Left lung (tissue), 10 donors: ENCODE results near the gene AFG1L. TPM values are rescaled to one million over a fixed set of nuclear protein-coding genes. Genes with fewer than 3 reads are reported as not detected.

Source experiments
- ATAC-seq: fragments of 200-7000 bp; cut with Tn5 transposase; one replicate; pipeline ENCODE4 v1.9.1; 2020; ENCODE audit warnings: moderate library complexity
- DNase-seq, 4 donors: peaks; one replicate each; pipeline ENCODE4 v3.0.0-alpha.2; 2013 to 2020
- H3K27ac ChIP-seq, 2 donors: fragments of 200-600 bp; sonication (generic) in 1 of 2; one replicate each; pipeline versions ENCODE4 v1.5.0 to v1.8.0; 2020 to 2021
- H3K27me3 ChIP-seq, 2 donors: fragments of 200-600 bp; sonication (generic) in 1 of 2; one replicate each; pipeline versions ENCODE4 v1.5.0 to v1.8.0; 2020 to 2021
- H3K36me3 ChIP-seq, 2 donors: fragments of 200-600 bp; sonication (generic) in 1 of 2; one replicate each; pipeline versions ENCODE4 v1.5.0 to v1.8.0; 2020 to 2021
- H3K4me1 ChIP-seq, 2 donors: fragments of 200-600 bp; one replicate each; pipeline ENCODE4 v1.8.0; 2021
- H3K4me3 ChIP-seq, 2 donors: fragments of 200-600 bp; sonication (generic) in 1 of 2; one replicate each; pipeline versions ENCODE4 v1.5.0 to v1.8.0; 2020 to 2021; ENCODE audit warnings: mild to moderate bottlenecking in 1 of 2
- H3K9me3 ChIP-seq, 2 donors: fragments of 200-600 bp; sonication (generic) in 1 of 2; one replicate each; pipeline versions ENCODE4 v1.5.0 to v1.8.0; 2020 to 2021
- CTCF ChIP-seq, 2 donors: fragments of 200-600 bp; sonication (generic) in 1 of 2; IDR thresholded peaks; one replicate each; pipeline versions ENCODE4 v1.5.0 to v1.8.0; 2021; ENCODE audit warnings: antibody characterized with exemption in 2 of 2
- intact Hi-C, 2 donors: fragments of 100-400 bp; cut with DNase I; formaldehyde crosslinking; loops; one replicate each; pipeline versions ENCODE4 v1.11.2 to v1.14.2; 2022
- polyA plus RNA-seq, 6 donors: library from polyadenylated mRNA; unstranded; fragments of 120-200 nt; gene quantifications; one replicate each; pipeline ENCODE4 v1.2.1, GENCODE V29; 2013; ENCODE audit not compliant: insufficient read length in 6 of 6
- total RNA-seq, 2 donors: library from RNA; stranded (reverse); fragmentation: NEBNext Ultra II Directional; extraction: Animal tissue kit (Norgen Biotek cat#: 25700); gene quantifications; one replicate each; pipeline ENCODE4 v1.2.1, GENCODE V29; 2021
- donor health status: DM: no; HTN: yes; CAD: no.
- donor health status: DM: no; HTN: no; CAD: no.

Gene AFG1L
- total and polyA plus RNA-seq, 8 donors: 5.8 to 10.2 (median 7.7) TPM

- no peaks in the 10 kb centered on the region for H3K9me3 ChIP-seq
- H3K4me1 ChIP-seq: peaks cover 3 to 86% of the 10 kb centered on the region in 2 donors
- no peak for DNase-seq
- no peak overlapping the region for H3K27ac ChIP-seq
- H3K27me3 ChIP-seq: no peaks in the 10 kb centered on the region
- peaks cover 0 to 4% of the 10 kb centered on the region in 2 donors for H3K36me3 ChIP-seq
- no peak for TF ChIP-seq CTCF (IDR thresholded peaks at IDR 0.05)
- intact Hi-C loops: no loop called here
- H3K4me3 ChIP-seq: no peak overlapping the region
- peak; percentile 18 for ATAC-seq
These were observed 43.6 kb upstream of the AFG1L start for GRCh38 chr6:108251252-108251651.

GRCh38 chr6:108252055-108252454 is 42.8 kb upstream of the AFG1L start:
- peaks cover 3 to 92% of the 10 kb centered on the region in 2 donors for H3K4me1 ChIP-seq
- no peak for TF ChIP-seq CTCF (IDR thresholded peaks at IDR 0.05)
- ATAC-seq (no peak), DNase-seq (no peak)
- H3K9me3 ChIP-seq: no peaks in the 10 kb centered on the region
- no peaks in the 10 kb centered on the region for H3K27me3 ChIP-seq
- H3K4me3 ChIP-seq: no peak overlapping the region
- no peak overlapping the region for H3K27ac ChIP-seq
- H3K36me3 ChIP-seq: peaks cover 0 to 4% of the 10 kb centered on the region in 2 donors
- intact Hi-C loops: no loop called here

- H3K4me3 ChIP-seq: no peak overlapping the region
- H3K36me3 ChIP-seq: peaks cover 0 to 4% of the 10 kb centered on the region in 2 donors
- peak overlapping the region in 1 of 2 donors; percentile 82 for H3K27ac ChIP-seq
- ATAC-seq (no peak), DNase-seq (no peak)
- intact Hi-C loops: no loop called here
- H3K9me3 ChIP-seq: no peaks in the 10 kb centered on the region
- no peaks in the 10 kb centered on the region for H3K27me3 ChIP-seq
- TF ChIP-seq CTCF (IDR thresholded peaks at IDR 0.05): no peak
- peaks cover 3 to 92% of the 10 kb centered on the region in 2 donors for H3K4me1 ChIP-seq
These were observed 41.6 kb upstream of the AFG1L start for GRCh38 chr6:108253241-108253640.

- TF ChIP-seq CTCF (IDR thresholded peaks at IDR 0.05): no peak
- Histone ChIP-seq H3K36me3 (peaks cover 0 to 7% of the 10 kb centered on the region in 2 donors), H3K9me3 (no peaks in the 10 kb centered on the region), H3K4me1 (peaks cover 3 to 93% of the 10 kb centered on the region in 2 donors), H3K27ac (peak overlapping the region in 1 of 2 donors; percentile 82), H3K27me3 (no peaks in the 10 kb centered on the region), H3K4me3 (no peak overlapping the region)
- intact Hi-C loops: no loop called here
- no peak for ATAC-seq
- no peak for DNase-seq
These were observed 40.1 kb upstream of the AFG1L start for GRCh38 chr6:108254433-108255410.

- H3K4me3 ChIP-seq: peak overlapping the region; percentile 66 to 94
- ATAC-seq (peak; percentile 39), DNase-seq (peak; percentile 45 to 90 (median 59))
- no peaks in the 10 kb centered on the region for H3K9me3 ChIP-seq
- peak overlapping the region; percentile 98 to 99 for H3K27ac ChIP-seq
- peaks cover 0 to 7% of the 10 kb centered on the region in 2 donors for H3K36me3 ChIP-seq
- no peaks in the 10 kb centered on the region for H3K27me3 ChIP-seq
- intact Hi-C loops: no loop called here
- no peak for TF ChIP-seq CTCF (IDR thresholded peaks at IDR 0.05)
- H3K4me1 ChIP-seq: peaks cover 0 to 54% of the 10 kb centered on the region in 2 donors
These were observed 34.6 kb upstream of the AFG1L start for GRCh38 chr6:108260126-108260808.
